K562 (cell line): ENCODE data around the gene TCEANC2. TPM values are rescaled to one million over a fixed set of nuclear protein-coding genes. Genes with fewer than 3 reads are reported as not detected.

Source experiments
- ATAC-seq: fragments of 200-7000 bp; cut with Tn5 transposase; 3 replicates; pipeline ENCODE4 v1.9.1; 2020; ENCODE audit warnings: moderate library complexity
- BruUV-seq: library from RNA; stranded (reverse); fragments of 400-500 nt; replicated peaks from 2 replicates; lab custom pipeline; 2021; lab: Mats Ljungman, UMichigan
- CTCF ChIA-PET: fragments of 300-600 bp; formaldehyde crosslinking; extraction: SDS; loops from one replicate; lab custom pipeline; 2021; ENCODE audit warnings: low intra/inter-chr PET ratio; lab: Yijun Ruan, JAX
- POLR2A ChIA-PET: fragments of 300-600, 350-650 bp; sonication (Branson Sonifier 250); formaldehyde crosslinking; extraction: SDS; loops from one replicate; lab custom pipeline; 2021; ENCODE audit warnings: antibody characterized with exemption, inconsistent platforms; lab: Yijun Ruan, JAX
- DNase-seq, 4 experiments: peaks; one replicate each; pipeline versions ENCODE4 v3.0.0 to v3.0.0-alpha.2; 2011 to 2018; ENCODE audit warnings: low spot score in 3 of 4, mixed read lengths in 3 of 4; ENCODE audit errors: extremely low read depth in 1 of 4
- FAIRE-seq: peaks from 2 replicates; lab custom pipeline; 2011; peaks lifted over from hg19 to GRCh38; lab: Jason Lieb, UNC
- H2AFZ ChIP-seq: 2 replicates; pipeline ENCODE4 v1.6.0; 2011; ENCODE audit warnings: low read depth, low read length, control low read depth, inconsistent platforms
- H3K27ac ChIP-seq: fragments of 200-600 bp; 3 replicates; pipeline ENCODE4 v1.8.0; 2011; ENCODE audit warnings: low read depth, mild to moderate bottlenecking, control low read depth, inconsistent platforms, low read length, moderate library complexity, mixed read lengths; ENCODE audit errors: extremely low read depth
- H3K27me3 ChIP-seq, 2 experiments: fragments of 300-600 bp in 1 of 2; 2 replicates in 1 of 2; 3 replicates in 1 of 2; pipeline versions ENCODE4 v1.6.0 to v1.8.0; 2011; ENCODE audit warnings: inconsistent platforms in 2 of 2, low read length in 2 of 2, mild to moderate bottlenecking in 1 of 2, mixed read lengths in 1 of 2, moderate library complexity in 1 of 2; ENCODE audit not compliant: control insufficient read depth in 2 of 2, insufficient read depth in 2 of 2
- H3K36me3 ChIP-seq: fragments of 300-600 bp; 3 replicates; pipeline ENCODE4 v1.8.0; 2011; ENCODE audit warnings: mild to moderate bottlenecking, low read length, inconsistent platforms; ENCODE audit not compliant: control insufficient read depth, insufficient read depth
- H3K4me1 ChIP-seq, 2 experiments: fragments of 200-600 bp in 1 of 2; replicated peaks in 1 of 2; 2 replicates in 1 of 2; 3 replicates in 1 of 2; pipeline versions ENCODE4 v1.5.1 to v1.8.0; 2011; ENCODE audit warnings: inconsistent platforms in 2 of 2, low read length in 2 of 2, mild to moderate bottlenecking in 1 of 2, mixed read lengths in 1 of 2, moderate library complexity in 1 of 2; ENCODE audit not compliant: control insufficient read depth in 2 of 2, insufficient read depth in 2 of 2
- H3K4me2 ChIP-seq: 2 replicates; pipeline ENCODE4 v1.6.1; 2011; ENCODE audit warnings: low read length, control low read depth, inconsistent platforms, mixed read lengths; ENCODE audit not compliant: insufficient read depth
- H3K4me3 ChIP-seq: fragments of 200-600 bp; sonication (generic), shearing (Covaris generic); 2 replicates; pipeline ENCODE4 v1.5.1; 2016; ENCODE audit warnings: control low read depth, inconsistent platforms
- H3K79me2 ChIP-seq: fragments of 200-600 bp; 3 replicates; pipeline ENCODE4 v1.8.0; 2011; ENCODE audit warnings: low read length, inconsistent platforms; ENCODE audit not compliant: control insufficient read depth, insufficient read depth
- H3K9ac ChIP-seq, 2 experiments: 2 replicates each; pipeline versions ENCODE4 v1.6.0 to v1.6.1; 2011; ENCODE audit warnings: low read depth in 2 of 2, low read length in 2 of 2, control low read depth in 1 of 2, inconsistent platforms in 1 of 2, mild to moderate bottlenecking in 1 of 2, mixed read lengths in 1 of 2; ENCODE audit not compliant: insufficient read depth in 1 of 2
- H3K9me1 ChIP-seq: one replicate; pipeline ENCODE4 v1.6.0; 2011; ENCODE audit warnings: inconsistent platforms, mild to moderate bottlenecking, low read length, moderate library complexity; ENCODE audit not compliant: control insufficient read depth, insufficient read depth
- H3K9me3 ChIP-seq: replicated peaks from 2 replicates; pipeline ENCODE4 v1.5.1; 2011; ENCODE audit warnings: low read depth, low read length, inconsistent platforms; ENCODE audit not compliant: control insufficient read depth, insufficient read depth
- H4K20me1 ChIP-seq: replicated peaks from 2 replicates; pipeline ENCODE4 v1.6.1; 2011; ENCODE audit warnings: low read length, inconsistent platforms, mixed read lengths; ENCODE audit not compliant: control insufficient read depth, insufficient read depth
- BCOR ChIP-seq: fragments of 450-650 bp; IDR thresholded peaks from 2 replicates; pipeline ENCODE4 v1.6.1; 2016
- BRCA1 ChIP-seq, 2 experiments: fragments of 450-650 bp in 1 of 2; sonication (generic) in 1 of 2; formaldehyde crosslinking in 1 of 2; IDR thresholded peaks; 2 replicates each; pipeline versions ENCODE4 v1.5.0 to v1.6.1; 2017 to 2020; ENCODE audit warnings: mild to moderate bottlenecking in 1 of 2, missing genetic modification reagents in 1 of 2
- CHD1 ChIP-seq: fragments of 200-600 bp; sonication (generic); IDR thresholded peaks from one replicate; pipeline ENCODE4 v1.6.1; 2012; ENCODE audit warnings: mild to moderate bottlenecking, moderate library complexity, low read length, inconsistent platforms
- E2F3 ChIP-seq: fragments of 250-450 bp; sonication (Bioruptor Pico); IDR thresholded peaks from 2 replicates; pipeline ENCODE4 v1.4.0; 2020; ENCODE audit warnings: mild to moderate bottlenecking
- KDM1A ChIP-seq, 2 experiments: fragments of 450-650 bp; IDR thresholded peaks; 2 replicates each; pipeline ENCODE4 v1.6.1; 2016; ENCODE audit warnings: mild to moderate bottlenecking in 2 of 2
- ZFP36 ChIP-seq: fragments of 150-350 bp; IDR thresholded peaks from 2 replicates; pipeline ENCODE4 v1.6.1; 2018; ENCODE audit warnings: low read length, low read depth; ENCODE audit not compliant: partially characterized antibody
- WGBS: fragments of 100-300 bp; shearing (Covaris generic); methylation state at CpG from one replicate; pipeline ENCODE4 v1.1.6; 2016; ENCODE audit warnings: low coverage, mixed read lengths; ENCODE audit not compliant: insufficient coverage; ENCODE audit errors: missing lambda C conversion rate; 5-methylcytosine and 5-hydroxymethylcytosine counted together
- in situ Hi-C: fragments of 300-500 bp; cut with MboI; formaldehyde crosslinking; loops from 4 replicates; pipeline ENCODE4 v1.15.0; 2018; ENCODE audit warnings: inconsistent platforms, mixed read lengths
- intact Hi-C: fragments of 100-400 bp; cut with micrococcal nuclease; formaldehyde crosslinking; loops from 2 replicates; pipeline ENCODE4 v1.14.2; 2022
- polyA plus RNA-seq, 8 experiments: library from polyadenylated mRNA; depleted of rRNA in 4 of 8; stranded (reverse) in 5 of 8; unstranded in 3 of 8; fragments of >200 nt; fragmentation: Nextera tagmentation in 2 of 8; fragmentation: Illumina TruSeq in 1 of 8; extraction: Ambion mirVana in 2 of 8; extraction: Trizol in 1 of 8; gene quantifications; 2 replicates each; pipeline versions ENCODE4 v1.2.1 to v1.2.3, GENCODE V29; 2011 to 2014; ENCODE audit warnings: inconsistent platforms in 1 of 8, missing spikeins in 1 of 8
- total RNA-seq, 7 experiments: library from RNA; depleted of rRNA in 6 of 7; stranded (reverse); fragments of >200 nt in 6 of 7; fragmentation: Illumina TruSeq in 2 of 7; extraction: Trizol in 2 of 7; gene quantifications; 2 replicates each; pipeline versions ENCODE4 v1.2.1 to v1.2.3, GENCODE V29; 2011 to 2021; ENCODE audit warnings: low replicate concordance in 1 of 7
- TF ChIP-seq, protein P1 (sequence below): sonication (generic); formaldehyde crosslinking; IDR thresholded peaks from 2 replicates; pipeline ENCODE4 v1.9.0; 2022; ENCODE audit warnings: mild to moderate bottlenecking, missing genetic modification reagents
- TF ChIP-seq, protein P2 (sequence below): fragments of 450-650 bp; formaldehyde crosslinking; IDR thresholded peaks from 2 replicates; pipeline ENCODE4 v1.4.0; 2020; ENCODE audit warnings: mild to moderate bottlenecking

TCEANC2 gene
- total and polyA plus RNA-seq, 9 of the 15 experiments (the other 6 are each of a cell fraction or from before 2014, with no cell fraction given), result 3.3 to 10.2 (median 7.0) TPM

GRCh38 chr1:54010415-54011117, 42.8 kb upstream of the TCEANC2 start (continued):
- no peak for TF ChIP-seq CHD1
- TF ChIP-seq BCOR, result no peak

GRCh38 chr1:54011316-54012007, 41.9 kb upstream of the TCEANC2 start:
- ATAC-seq (no peak), FAIRE-seq (no peak), DNase-seq (no peak)
- H3K4me1 ChIP-seq, result peaks cover 0 to 6% of the 10 kb centered on the region in 2 experiments; a peak in 2 of 5 replicates
- H3K36me3 ChIP-seq, result no peaks in the 10 kb centered on the region
- H3K4me3 ChIP-seq, result no peak overlapping the region
- peaks cover 54 to 86% of the 10 kb centered on the region in 2 experiments for H3K27me3 ChIP-seq
- in situ Hi-C loops (no loop called here), intact Hi-C loops (no loop called here)
- H3K9me3 ChIP-seq, result no peaks in the 10 kb centered on the region
- TF ChIP-seq, protein P1, sequence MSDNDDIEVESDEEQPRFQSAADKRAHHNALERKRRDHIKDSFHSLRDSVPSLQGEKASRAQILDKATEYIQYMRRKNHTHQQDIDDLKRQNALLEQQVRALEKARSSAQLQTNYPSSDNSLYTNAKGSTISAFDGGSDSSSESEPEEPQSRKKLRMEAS (CRISPR knock-in tag), result no peak
- no peak for TF ChIP-seq E2F3
- no peak for TF ChIP-seq BRCA1 (IDR thresholded peaks at IDR 0.05)
- TF ChIP-seq BRCA1 (CRISPR knock-in tag; IDR thresholded peaks at IDR 0.05), result no peak
- TF ChIP-seq, protein P2, sequence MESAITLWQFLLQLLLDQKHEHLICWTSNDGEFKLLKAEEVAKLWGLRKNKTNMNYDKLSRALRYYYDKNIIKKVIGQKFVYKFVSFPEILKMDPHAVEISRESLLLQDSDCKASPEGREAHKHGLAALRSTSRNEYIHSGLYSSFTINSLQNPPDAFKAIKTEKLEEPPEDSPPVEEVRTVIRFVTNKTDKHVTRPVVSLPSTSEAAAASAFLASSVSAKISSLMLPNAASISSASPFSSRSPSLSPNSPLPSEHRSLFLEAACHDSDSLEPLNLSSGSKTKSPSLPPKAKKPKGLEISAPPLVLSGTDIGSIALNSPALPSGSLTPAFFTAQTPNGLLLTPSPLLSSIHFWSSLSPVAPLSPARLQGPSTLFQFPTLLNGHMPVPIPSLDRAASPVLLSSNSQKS (CRISPR knock-in tag), result no peak
- TF ChIP-seq KDM1A (IDR thresholded peaks at IDR 0.05), result 0 out of 4 replicates have a peak, but pooled peaks of 1 of the 2 experiments have one; percentile 12
- peak; percentile 94 for TF ChIP-seq ZFP36
- no peak overlapping the region for H2AFZ ChIP-seq
- H3K79me2 ChIP-seq, result no peaks in the 10 kb centered on the region
- 0 out of 2 replicates have a peak, but pooled peaks cover 11% of the 10 kb centered on the region for H4K20me1 ChIP-seq
- BruUV-seq, result no TSS peak
- WGBS, result 2% methylated on average over 9 of the region's 9 CpGs
- H3K4me2 ChIP-seq, result no peak overlapping the region
- CTCF ChIA-PET, result no interaction called here
- H3K9me1 ChIP-seq, result no peaks in the 10 kb centered on the region
- H3K27ac ChIP-seq, result no peak overlapping the region
- POLR2A ChIA-PET, result no interaction called here
- H3K9ac ChIP-seq, result no peak overlapping the region
